HepG2 (cell line): Measurements from ENCODE around the gene PLCB1. TPM values are rescaled to one million over a fixed set of nuclear protein-coding genes. Genes with fewer than 3 reads are reported as not detected.
A peak's percentile ranks its signal among the peaks of the same experiment; 100 is the strongest.

Experiments used
- ATAC-seq: fragments of 200-7000 bp; cut with Tn5 transposase; 3 replicates; pipeline ENCODE4 v1.9.1; 2020; ENCODE audit warnings: mild to moderate bottlenecking, moderate library complexity
- BruUV-seq: library from RNA; stranded (reverse); fragments of 400-500 nt; replicated peaks from 2 replicates; lab custom pipeline; 2021; lab: Mats Ljungman, UMichigan
- CTCF ChIA-PET: fragments of 300-600 bp; formaldehyde crosslinking; extraction: SDS; loops from one replicate; lab custom pipeline; 2021; ENCODE audit warnings: low total read pairs, inconsistent platforms, low intra/inter-chr PET ratio; lab: Yijun Ruan, JAX
- POLR2A ChIA-PET: fragments of 350-600 bp; sonication (Branson Sonifier 250); formaldehyde crosslinking; loops from one replicate; lab custom pipeline; 2020; ENCODE audit warnings: antibody characterized with exemption, inconsistent platforms; lab: Yijun Ruan, JAX
- DNase-seq: peaks from one replicate; pipeline ENCODE4 v3.0.0-alpha.2; 2015; ENCODE audit warnings: low spot score
- FAIRE-seq: peaks from 3 replicates; lab custom pipeline; 2011; peaks lifted over from hg19 to GRCh38; lab: Jason Lieb, UNC
- H2AFZ ChIP-seq: one replicate; pipeline ENCODE4 v1.6.1; 2011; ENCODE audit warnings: low read length, inconsistent platforms
- H3K27ac ChIP-seq: fragments of 300-600 bp; 3 replicates; pipeline ENCODE4 v1.8.0; 2011; ENCODE audit warnings: mixed run types, mild to moderate bottlenecking, mixed read lengths, low read length, inconsistent platforms; ENCODE audit not compliant: insufficient read depth; ENCODE audit errors: extremely low read length
- H3K27me3 ChIP-seq, 2 experiments: fragments of 200-600 bp in 1 of 2; 2 replicates in 1 of 2; 3 replicates in 1 of 2; pipeline versions ENCODE4 v1.6.0 to v1.8.0; 2011; ENCODE audit warnings: low read length in 2 of 2, mild to moderate bottlenecking in 2 of 2, moderate library complexity in 2 of 2, inconsistent platforms in 1 of 2; ENCODE audit not compliant: insufficient read depth in 2 of 2, control insufficient read depth in 1 of 2
- H3K36me3 ChIP-seq, 2 experiments: fragments of 200-600 bp in 1 of 2; replicated peaks in 1 of 2; 2 replicates in 1 of 2; 3 replicates in 1 of 2; pipeline versions ENCODE4 v1.5.1 to v1.8.0; 2011; ENCODE audit warnings: low read length in 2 of 2, inconsistent platforms in 1 of 2; ENCODE audit not compliant: insufficient read depth in 2 of 2, control insufficient read depth in 1 of 2
- H3K4me1 ChIP-seq: 2 replicates; pipeline ENCODE4 v1.5.1; 2012; ENCODE audit warnings: low read length, inconsistent platforms; ENCODE audit not compliant: insufficient read depth
- H3K4me2 ChIP-seq: 2 replicates; pipeline ENCODE4 v1.6.0; 2011; ENCODE audit warnings: low read depth, low read length, inconsistent platforms
- H3K4me3 ChIP-seq, 3 experiments: fragments of 200-600 bp in 1 of 3; sonication (generic), shearing (Covaris generic) in 1 of 3; replicated peaks in 1 of 3; 2 replicates each; pipeline ENCODE4 v1.5.1; 2011 to 2016; ENCODE audit warnings: low read length in 3 of 3, inconsistent platforms in 2 of 3, low read depth in 2 of 3, mild to moderate bottlenecking in 2 of 3, control low read depth in 1 of 3, mixed read lengths in 1 of 3; ENCODE audit not compliant: insufficient read depth in 1 of 3
- H3K79me2 ChIP-seq: one replicate; pipeline ENCODE4 v1.6.1; 2011; ENCODE audit warnings: low read length, inconsistent platforms; ENCODE audit not compliant: insufficient read depth
- H3K9ac ChIP-seq: 2 replicates; pipeline ENCODE4 v1.6.0; 2011; ENCODE audit warnings: mild to moderate bottlenecking, low read depth, low read length, inconsistent platforms; ENCODE audit not compliant: insufficient read depth
- H3K9me3 ChIP-seq: 2 replicates; pipeline ENCODE4 v1.5.1; 2012; ENCODE audit warnings: mild to moderate bottlenecking, low read length
- H4K20me1 ChIP-seq: 2 replicates; pipeline ENCODE4 v1.6.0; 2011; ENCODE audit warnings: inconsistent platforms, mild to moderate bottlenecking, low read length, moderate library complexity; ENCODE audit not compliant: insufficient read depth
- ATF7-NPFF ChIP-seq: sonication (generic); formaldehyde crosslinking; IDR thresholded peaks from 2 replicates; pipeline ENCODE4 v1.8.1; 2023; ENCODE audit warnings: mild to moderate bottlenecking, low read depth, missing genetic modification reagents, moderate library complexity
- DMAP1 ChIP-seq: IDR thresholded peaks from 2 replicates; pipeline ENCODE4 v1.6.1; 2016
- EHMT2 ChIP-seq: fragments of 200-600 bp; sonication (generic); IDR thresholded peaks from 2 replicates; pipeline ENCODE4 v1.7.0; 2017; ENCODE audit warnings: antibody characterized with exemption, low read depth, low read length, borderline replicate concordance
- EP300 ChIP-seq, 3 experiments: sonication (generic) in 1 of 3; formaldehyde crosslinking in 1 of 3; IDR thresholded peaks; 2 replicates each; pipeline versions ENCODE4 v1.5.1 to v1.6.1; 2011 to 2020; ENCODE audit warnings: low read depth in 2 of 3, low read length in 2 of 3, borderline replicate concordance in 1 of 3, improper control_type of control experiment in 1 of 3, mild to moderate bottlenecking in 1 of 3, missing genetic modification reagents in 1 of 3, moderate library complexity in 1 of 3
- HDAC6 ChIP-seq: fragments of 200-600 bp; sonication (generic); IDR thresholded peaks from 2 replicates; pipeline ENCODE4 v1.7.0; 2017; ENCODE audit warnings: mild to moderate bottlenecking, antibody characterized with exemption, low read length, low read depth
- HMGXB3 ChIP-seq: sonication (generic); formaldehyde crosslinking; IDR thresholded peaks from 2 replicates; pipeline ENCODE4 v1.4.0; 2020; ENCODE audit warnings: missing genetic modification reagents, borderline replicate concordance
- HOMEZ ChIP-seq: IDR thresholded peaks from 2 replicates; pipeline ENCODE4 v1.6.1; 2016; ENCODE audit warnings: low read depth
- HOXA3 ChIP-seq: sonication (generic); formaldehyde crosslinking; IDR thresholded peaks from 2 replicates; pipeline ENCODE4 v1.5.0; 2020; ENCODE audit warnings: missing genetic modification reagents
- LCORL ChIP-seq, 2 experiments: fragments of 450-650 bp in 1 of 2; sonication (generic) in 1 of 2; formaldehyde crosslinking in 1 of 2; IDR thresholded peaks; 2 replicates each; pipeline versions ENCODE4 v1.5.0 to v1.6.1; 2017 to 2020; ENCODE audit warnings: antibody characterized with exemption in 1 of 2, missing genetic modification reagents in 1 of 2
- RBAK ChIP-seq: sonication (generic); formaldehyde crosslinking; IDR thresholded peaks from 2 replicates; pipeline ENCODE4 v1.5.1; 2020; ENCODE audit warnings: mild to moderate bottlenecking, missing genetic modification reagents
- SUZ12 ChIP-seq: fragments of 150-350 bp; IDR thresholded peaks from 2 replicates; pipeline ENCODE4 v1.6.1; 2014; ENCODE audit warnings: low read depth, low read length
- ZNF205 ChIP-seq: IDR thresholded peaks from 2 replicates; pipeline ENCODE4 v1.6.1; 2018; ENCODE audit warnings: missing biosample characterization, missing genetic modification reagents
- ZNF235 ChIP-seq: sonication (generic); formaldehyde crosslinking; IDR thresholded peaks from 2 replicates; pipeline ENCODE4 v1.8.1; 2023; ENCODE audit warnings: mild to moderate bottlenecking, missing genetic modification reagents, borderline replicate concordance
- ZNF264 ChIP-seq: sonication (generic); formaldehyde crosslinking; IDR thresholded peaks from 2 replicates; pipeline ENCODE4 v1.4.0; 2020; ENCODE audit warnings: missing genetic modification reagents
- ZNF331 ChIP-seq: sonication (generic); formaldehyde crosslinking; IDR thresholded peaks from 2 replicates; pipeline ENCODE4 v1.4.0; 2020; ENCODE audit warnings: missing genetic modification reagents
- ZNF614 ChIP-seq: IDR thresholded peaks from 2 replicates; pipeline ENCODE4 v1.6.1; 2018; ENCODE audit warnings: missing biosample characterization, missing genetic modification reagents, inconsistent platforms, borderline replicate concordance
- WGBS: methylation state at CpG from one replicate; pipeline ENCODE4 v1.1.6; 2017; ENCODE audit warnings: low lambda C conversion rate; 5-methylcytosine and 5-hydroxymethylcytosine counted together
- in situ Hi-C: cut with HindIII; loops from 2 replicates; pipeline ENCODE4 v1.10.0; 2017; ENCODE audit warnings: low pct_unique_long_range_greater_than_20kb; ENCODE audit not compliant: extremely low pct_ligation_motif_present
- intact Hi-C: fragments of 100-400 bp; cut with micrococcal nuclease; formaldehyde crosslinking; loops from one replicate; pipeline ENCODE4 v1.10.0; 2022; ENCODE audit not compliant: unreplicated experiment
- polyA plus RNA-seq, 8 experiments: library from polyadenylated mRNA; depleted of rRNA in 3 of 8; stranded (reverse) in 7 of 8; unstranded in 1 of 8; fragments of >200 nt; fragmentation: Illumina TruSeq in 4 of 8; extraction: Trizol in 4 of 8; gene quantifications; 2 replicates each; pipeline versions ENCODE4 v1.2.1 to v1.2.3, GENCODE V29; 2011 to 2016; ENCODE audit warnings: low read depth in 4 of 8, missing spikeins in 1 of 8, mixed read lengths in 1 of 8; ENCODE audit not compliant: insufficient read depth in 1 of 8
- total RNA-seq, 5 experiments: library from RNA; depleted of rRNA; stranded (reverse); fragments of >200 nt; fragmentation: Illumina TruSeq; extraction: Trizol; gene quantifications; 2 replicates each; pipeline ENCODE4 v1.2.3, GENCODE V29; 2016; ENCODE audit warnings: low read depth in 1 of 5

Gene PLCB1
- total and polyA plus RNA-seq, 2 of the 13 experiments (the other 11 are each of a cell fraction or from before 2014, with no cell fraction given) = 42.4 to 55.9 TPM

- intact Hi-C loops (loop anchor here (1.0 to 10.0 kb wide), 2 partner anchors 33 to 109 kb away; no protein-coding TSS in a partner anchor), in situ Hi-C loops (no loop called here)
- FAIRE-seq (peak; percentile 74), DNase-seq (peak; percentile 95), ATAC-seq (peak; percentile 91)
- Histone ChIP-seq H3K4me3 (no peak overlapping the region; a peak in 1 of 6 replicates), H4K20me1 (no peaks in the 10 kb centered on the region), H3K9ac (no peak overlapping the region), H2AFZ (no peak overlapping the region), H3K9me3 (no peaks in the 10 kb centered on the region), H3K4me1 (peaks cover 54% of the 10 kb centered on the region), H3K4me2 (peak overlapping the region; percentile 28), H3K79me2 (peaks cover 25% of the 10 kb centered on the region), H3K36me3 (peaks cover under 1 to 2% of the 10 kb centered on the region in 2 experiments; a peak in 1 of 5 replicates), H3K27me3 (no peaks in the 10 kb centered on the region), H3K27ac (peak overlapping the region; percentile 62)
- CTCF ChIA-PET = no interaction called here
- BruUV-seq = no TSS peak
- WGBS = 74% methylated on average over 8 of the region's 8 CpGs
- POLR2A ChIA-PET = no interaction called here
- TF ChIP-seq ATF7-NPFF (CRISPR knock-in tag) = no peak
- TF ChIP-seq ZNF264 (CRISPR knock-in tag) = peak; percentile 61; the same call in 1 of the 2 replicates
- TF ChIP-seq DMAP1 (CRISPR knock-in tag) = peak; percentile 62; the same call in 1 of the 2 replicates
- peak; percentile 69; the same call in 1 of the 2 replicates for TF ChIP-seq HMGXB3
- no peak for TF ChIP-seq ZNF235 (CRISPR knock-in tag)
- TF ChIP-seq RBAK = peak; percentile 41; the same call in 1 of the 2 replicates
- peak; percentile 89; the same call in 1 of the 2 replicates for TF ChIP-seq EHMT2
- no peak for TF ChIP-seq LCORL (IDR thresholded peaks at IDR 0.05)
- peak; percentile 42; the same call in 1 of the 2 replicates for TF ChIP-seq LCORL (CRISPR knock-in tag; IDR thresholded peaks at IDR 0.05)
- peak; percentile 30; the same call in 1 of the 2 replicates for TF ChIP-seq HOXA3 (CRISPR knock-in tag)
- peak; percentile 80; the same call in 1 of the 2 replicates for TF ChIP-seq ZNF205 (CRISPR knock-in tag)
- peak in 1 of 2 experiments; percentile 87; a peak in 2 of 4 replicates for TF ChIP-seq EP300 (IDR thresholded peaks at IDR 0.05; ENCODE audit: low read depth in 2 of 2, low read length in 2 of 2)
- TF ChIP-seq EP300 (CRISPR knock-in tag; IDR thresholded peaks at IDR 0.05; ENCODE audit: borderline replicate concordance) = peak; percentile 68; the same call in 1 of the 2 replicates
- TF ChIP-seq HOMEZ = peak; percentile 99
- peak; percentile 78 for TF ChIP-seq ZNF331
- TF ChIP-seq ZNF614 (CRISPR knock-in tag) = peak; percentile 79; the same call in 1 of the 2 replicates
- no peak for TF ChIP-seq HDAC6
- no peak for TF ChIP-seq SUZ12
Measured at GRCh38 chr20:8363970-8364733, 232.1 kb downstream of the PLCB1 start.
